SK-N-SH (cell line): ENCODE measurements around the gene CACNA1H.

ENCODE experiments used
- CTCF ChIP-seq: fragments of 200-600 bp; sonication (generic); IDR thresholded peaks from 2 replicates; pipeline ENCODE4 v1.6.1; 2017; ENCODE audit warnings: antibody characterized with exemption, mild to moderate bottlenecking, moderate library complexity
- POLR2AphosphoS5 ChIP-seq: IDR thresholded peaks from 2 replicates; pipeline ENCODE4 v1.6.1; 2012; ENCODE audit warnings: low read depth, low read length
- TF ChIP-seq, protein P1 (sequence below): IDR thresholded peaks from 2 replicates; pipeline ENCODE4 v1.4.0; 2012; ENCODE audit warnings: low read depth, borderline replicate concordance
- TF ChIP-seq, protein P2 (sequence below): IDR thresholded peaks from 2 replicates; pipeline ENCODE4 v1.4.0; 2012; ENCODE audit warnings: low read depth

- TF ChIP-seq POLR2AphosphoS5, result no peak
- no peak for TF ChIP-seq CTCF
- TF ChIP-seq, protein P1, sequence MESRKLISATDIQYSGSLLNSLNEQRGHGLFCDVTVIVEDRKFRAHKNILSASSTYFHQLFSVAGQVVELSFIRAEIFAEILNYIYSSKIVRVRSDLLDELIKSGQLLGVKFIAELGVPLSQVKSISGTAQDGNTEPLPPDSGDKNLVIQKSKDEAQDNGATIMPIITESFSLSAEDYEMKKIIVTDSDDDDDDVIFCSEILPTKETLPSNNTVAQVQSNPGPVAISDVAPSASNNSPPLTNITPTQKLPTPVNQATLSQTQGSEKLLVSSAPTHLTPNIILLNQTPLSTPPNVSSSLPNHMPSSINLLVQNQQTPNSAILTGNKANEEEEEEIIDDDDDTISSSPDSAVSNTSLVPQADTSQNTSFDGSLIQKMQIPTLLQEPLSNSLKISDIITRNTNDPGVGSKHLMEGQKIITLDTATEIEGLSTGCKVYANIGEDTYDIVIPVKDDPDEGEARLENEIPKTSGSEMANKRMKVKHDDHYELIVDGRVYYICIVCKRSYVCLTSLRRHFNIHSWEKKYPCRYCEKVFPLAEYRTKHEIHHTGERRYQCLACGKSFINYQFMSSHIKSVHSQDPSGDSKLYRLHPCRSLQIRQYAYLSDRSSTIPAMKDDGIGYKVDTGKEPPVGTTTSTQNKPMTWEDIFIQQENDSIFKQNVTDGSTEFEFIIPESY, result no peak
- TF ChIP-seq, protein P2, sequence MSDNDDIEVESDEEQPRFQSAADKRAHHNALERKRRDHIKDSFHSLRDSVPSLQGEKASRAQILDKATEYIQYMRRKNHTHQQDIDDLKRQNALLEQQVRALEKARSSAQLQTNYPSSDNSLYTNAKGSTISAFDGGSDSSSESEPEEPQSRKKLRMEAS, result no peak
Measured at GRCh38 chr16:1201444-1201843, 48.5 kb downstream of the CACNA1H start.
